Muscle layer of duodenum (tissue), 2 donors: Measurements from ENCODE around the gene HHAT.

ENCODE experiments used
- H3K27ac ChIP-seq: one replicate; pipeline ENCODE4 v1.7.0; 2013; ENCODE audit warnings: mild to moderate bottlenecking, low read length
- H3K27me3 ChIP-seq: one replicate; pipeline ENCODE4 v1.7.0; 2013; ENCODE audit warnings: low read depth, mild to moderate bottlenecking, control low read depth, low read length
- H3K36me3 ChIP-seq, 2 donors: one replicate each; pipeline ENCODE4 v1.7.0; 2013; ENCODE audit warnings: low read length in 2 of 2, control low read depth in 1 of 2, mild to moderate bottlenecking in 1 of 2; ENCODE audit not compliant: insufficient read depth in 2 of 2, control insufficient read depth in 1 of 2
- H3K4me1 ChIP-seq, 2 donors: one replicate each; pipeline ENCODE4 v1.7.0; 2013; ENCODE audit warnings: low read length in 2 of 2, mild to moderate bottlenecking in 2 of 2, control low read depth in 1 of 2, moderate library complexity in 1 of 2; ENCODE audit not compliant: insufficient read depth in 2 of 2, control insufficient read depth in 1 of 2
- H3K4me3 ChIP-seq, 2 donors: one replicate each; pipeline ENCODE4 v1.7.0; 2013; ENCODE audit warnings: low read length in 2 of 2, low read depth in 1 of 2, mild to moderate bottlenecking in 1 of 2
- H3K9me3 ChIP-seq, 2 donors: one replicate each; pipeline ENCODE4 v1.7.0; 2013; ENCODE audit warnings: low read length in 2 of 2, control low read depth in 1 of 2, mild to moderate bottlenecking in 1 of 2; ENCODE audit not compliant: control insufficient read depth in 1 of 2
- donor health status: healthy.

The HHAT gene

DNA sequence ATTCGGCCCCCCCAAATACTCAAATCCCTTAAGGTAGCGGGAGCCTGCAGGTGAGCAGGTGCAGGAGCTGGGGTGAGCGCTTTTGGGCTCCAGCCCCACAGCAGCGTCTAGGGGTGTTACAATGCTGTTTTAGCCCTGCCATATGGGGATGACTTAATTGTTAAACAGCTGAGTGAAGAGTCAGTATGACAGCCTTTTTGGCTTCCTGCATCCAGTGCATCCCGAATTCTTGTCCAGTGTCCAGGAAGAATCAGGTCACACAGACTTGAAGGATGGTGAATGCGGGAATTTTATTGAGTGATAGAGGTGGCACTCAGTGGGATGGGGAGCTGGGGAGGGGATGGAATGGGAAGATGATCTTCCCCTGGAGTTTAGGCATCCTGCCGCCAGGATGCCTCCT lies 30.4 kb upstream of the HHAT start:
- peaks cover 15 to 40% of the 10 kb centered on the region in 2 donors for H3K4me1 ChIP-seq
- no peaks in the 10 kb centered on the region for H3K9me3 ChIP-seq
- peaks cover under 1% of the 10 kb centered on the region for H3K27me3 ChIP-seq
- H3K27ac ChIP-seq, result no peak overlapping the region
- H3K36me3 ChIP-seq, result no peaks in the 10 kb centered on the region
- H3K4me3 ChIP-seq, result no peak overlapping the region

DNA sequence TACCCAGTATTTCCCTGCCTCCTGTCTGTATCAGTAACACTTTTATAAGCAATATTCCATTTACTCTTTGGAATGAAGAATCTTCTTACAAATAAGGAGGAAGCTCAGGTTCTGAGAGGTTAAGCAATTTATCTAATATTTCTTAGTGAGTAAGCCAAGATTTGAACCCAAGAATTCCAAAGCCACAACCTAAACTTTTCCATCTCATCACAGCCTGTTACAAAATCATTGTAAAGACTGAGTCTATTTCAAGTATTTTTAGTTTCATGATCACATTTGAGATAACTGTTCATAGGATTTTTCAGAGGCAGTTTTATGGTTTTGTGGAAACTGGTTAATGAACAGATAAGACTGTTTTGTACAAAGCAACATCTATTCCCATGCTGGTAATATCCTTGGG lies 29.8 kb upstream of the HHAT start:
- Histone ChIP-seq H3K4me3 (no peak overlapping the region), H3K27me3 (no peaks in the 10 kb centered on the region), H3K27ac (no peak overlapping the region), H3K36me3 (no peaks in the 10 kb centered on the region), H3K4me1 (peaks cover 15 to 34% of the 10 kb centered on the region in 2 donors), H3K9me3 (no peaks in the 10 kb centered on the region)

DNA sequence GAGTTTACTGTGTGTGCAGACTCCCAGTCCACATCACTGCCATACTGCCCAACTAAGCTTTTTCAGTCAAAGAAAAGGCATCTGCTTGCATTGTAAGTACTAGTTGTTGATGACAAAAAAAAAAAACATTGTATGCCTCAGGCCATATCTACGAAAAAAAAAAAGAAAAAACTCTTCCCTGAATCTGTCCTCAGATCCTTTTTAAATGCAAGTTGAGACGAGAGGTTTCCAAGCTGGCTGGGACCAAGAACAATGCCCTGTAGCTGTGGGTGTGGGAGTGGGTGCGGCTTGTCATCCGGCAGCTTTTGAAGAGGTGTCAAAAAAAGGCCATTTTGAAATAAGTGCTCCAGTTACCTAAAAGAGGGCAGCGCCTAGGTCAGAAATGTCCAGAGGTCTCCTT lies 29.2 kb upstream of the HHAT start:
- peaks cover 11 to 28% of the 10 kb centered on the region in 2 donors for H3K4me1 ChIP-seq
- H3K9me3 ChIP-seq, result no peaks in the 10 kb centered on the region
- no peak overlapping the region for H3K4me3 ChIP-seq
- no peak overlapping the region for H3K27ac ChIP-seq
- H3K27me3 ChIP-seq, result no peaks in the 10 kb centered on the region
- H3K36me3 ChIP-seq, result no peaks in the 10 kb centered on the region

DNA sequence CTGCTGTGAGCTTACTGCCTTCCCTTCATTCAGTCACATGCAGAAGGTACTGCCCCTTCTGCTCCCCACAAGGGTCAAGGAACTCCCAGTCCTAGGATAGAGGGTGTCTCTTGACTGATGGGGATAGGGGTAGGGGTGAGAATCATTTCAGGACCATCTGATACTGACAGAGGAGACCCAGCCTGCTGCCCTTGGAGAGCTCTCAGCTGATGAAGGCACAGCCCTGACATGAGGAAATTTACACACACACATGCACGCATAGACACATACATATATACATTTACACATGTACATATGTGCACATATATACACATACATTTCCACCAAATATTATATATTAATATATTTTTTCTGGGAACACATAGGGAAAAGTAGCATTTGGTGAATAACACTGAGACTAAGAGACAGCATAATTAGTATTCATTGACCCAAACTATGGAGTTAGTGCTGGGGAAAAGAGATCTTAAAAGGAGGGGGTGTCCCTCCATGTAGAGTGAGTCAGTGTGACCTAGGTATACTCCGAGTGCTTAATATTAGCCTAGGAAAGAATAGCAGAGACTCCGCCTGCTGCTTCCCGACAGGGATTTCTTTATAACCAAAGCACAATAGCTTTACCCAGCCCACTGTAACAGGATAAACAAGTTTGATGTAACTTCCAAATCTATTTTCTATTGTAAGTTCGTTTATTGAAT lies 27.6 kb upstream of the HHAT start:
- Histone ChIP-seq H3K27me3 (no peaks in the 10 kb centered on the region), H3K27ac (no peak overlapping the region), H3K4me3 (no peak overlapping the region), H3K9me3 (no peaks in the 10 kb centered on the region), H3K36me3 (no peaks in the 10 kb centered on the region), H3K4me1 (peaks cover 5 to 13% of the 10 kb centered on the region in 2 donors)

DNA sequence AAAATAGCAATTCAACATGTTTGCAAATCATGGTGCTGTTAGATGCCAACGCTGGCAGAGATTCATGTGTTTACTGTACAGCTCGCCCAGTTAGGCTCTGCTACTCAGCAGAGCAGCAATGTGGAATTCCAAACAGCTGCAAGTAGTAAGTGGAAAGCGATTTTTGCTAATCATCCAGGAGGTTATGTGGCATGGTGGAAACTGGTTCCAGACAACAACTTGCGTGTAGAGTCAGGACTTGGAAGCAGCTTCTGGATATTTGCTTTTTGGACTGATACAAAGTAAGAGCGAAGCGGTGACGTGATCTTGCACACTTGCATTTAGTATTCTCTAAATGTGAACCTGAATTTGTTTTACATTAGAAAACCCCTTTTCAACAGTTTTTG lies 27.1 kb upstream of the HHAT start:
- no peak overlapping the region for H3K27ac ChIP-seq
- no peak overlapping the region for H3K4me3 ChIP-seq
- H3K9me3 ChIP-seq, result no peaks in the 10 kb centered on the region

DNA sequence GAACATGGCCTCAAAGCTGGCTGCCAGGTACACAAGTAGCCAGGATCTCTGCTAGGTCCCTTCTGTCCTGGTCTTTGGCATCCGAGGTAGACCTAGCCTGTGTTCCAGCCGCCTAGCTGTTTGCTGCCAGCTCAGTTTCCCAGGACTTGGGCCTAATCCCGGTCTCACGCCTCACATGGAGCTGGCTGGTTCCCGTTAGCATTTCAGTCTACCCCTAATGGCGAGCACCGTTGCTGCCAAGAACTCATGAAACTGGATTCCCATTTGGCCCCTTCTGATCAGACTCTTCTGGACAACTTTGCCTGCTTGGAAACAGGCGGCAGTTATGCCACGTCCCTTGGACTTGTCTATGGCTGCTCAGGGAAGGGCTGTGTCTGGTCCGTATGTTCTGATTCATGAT lies 26.2 kb upstream of the HHAT start:
- Histone ChIP-seq H3K4me3 (no peak overlapping the region), H3K27ac (no peak overlapping the region), H3K27me3 (no peaks in the 10 kb centered on the region), H3K4me1 (peaks cover 5 to 11% of the 10 kb centered on the region in 2 donors), H3K36me3 (no peaks in the 10 kb centered on the region), H3K9me3 (no peaks in the 10 kb centered on the region)

More for the DNA sequence above, 27.1 kb upstream of the HHAT start:
- Histone ChIP-seq H3K27me3 (no peaks in the 10 kb centered on the region), H3K4me1 (peaks cover 5 to 11% of the 10 kb centered on the region in 2 donors), H3K36me3 (no peaks in the 10 kb centered on the region)

DNA sequence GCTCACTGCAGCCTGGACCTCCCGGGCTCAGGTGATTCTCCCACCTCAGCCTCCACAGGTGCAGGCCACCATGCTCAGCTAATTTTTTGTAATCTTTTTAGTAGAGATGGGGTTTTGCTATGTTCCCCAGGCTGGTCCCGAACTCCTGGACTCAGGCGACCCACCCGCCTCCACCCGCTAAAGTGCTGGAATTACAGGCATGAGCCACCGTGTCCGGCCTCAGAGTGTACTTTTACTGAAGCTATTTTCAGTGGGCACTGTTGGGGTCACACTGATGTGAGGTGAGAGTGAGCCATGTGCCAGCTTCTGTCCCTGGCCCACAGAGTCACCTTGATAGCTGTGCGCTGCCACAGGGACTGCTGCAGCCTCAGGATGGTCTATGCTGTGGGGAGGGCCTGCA lies 25.3 kb upstream of the HHAT start:
- H3K4me3 ChIP-seq, result no peak overlapping the region
- H3K27me3 ChIP-seq, result no peaks in the 10 kb centered on the region
- peaks cover 5 to 11% of the 10 kb centered on the region in 2 donors for H3K4me1 ChIP-seq
- H3K36me3 ChIP-seq, result no peaks in the 10 kb centered on the region
- H3K27ac ChIP-seq, result no peak overlapping the region
- no peaks in the 10 kb centered on the region for H3K9me3 ChIP-seq

DNA sequence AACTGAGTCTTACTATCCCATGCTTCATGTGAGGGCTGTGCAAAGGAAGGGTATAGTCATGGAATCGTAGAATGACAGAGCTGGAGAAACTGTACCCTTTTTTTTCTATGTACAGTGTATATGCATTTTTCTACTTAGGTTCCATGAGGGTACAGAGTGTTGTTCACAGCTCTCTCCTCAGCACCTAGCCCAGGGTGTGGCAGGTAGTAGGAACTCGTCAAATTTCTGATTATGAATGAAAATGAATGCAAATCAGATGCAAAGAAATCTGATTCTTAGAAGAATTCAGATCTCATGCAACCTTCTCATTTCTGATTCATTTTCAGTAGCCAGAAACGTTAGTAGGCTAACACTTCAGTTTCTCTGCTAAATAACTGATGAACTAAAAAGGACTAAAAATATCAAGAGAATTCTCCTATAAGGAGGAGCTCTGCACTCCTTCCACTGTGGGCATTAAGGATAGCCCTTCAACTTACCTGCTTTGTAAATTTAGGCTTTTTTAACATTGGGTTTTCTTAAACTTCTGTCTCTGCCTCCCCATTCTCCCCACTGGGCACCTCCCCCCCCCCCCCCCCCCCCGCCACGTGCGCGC lies 18.0 kb upstream of the HHAT start:
- Histone ChIP-seq H3K4me1 (peaks cover 0 to 6% of the 10 kb centered on the region in 2 donors), H3K4me3 (peak overlapping the region in 1 of 2 donors; percentile 56), H3K27me3 (no peaks in the 10 kb centered on the region), H3K36me3 (no peaks in the 10 kb centered on the region), H3K27ac (no peak overlapping the region), H3K9me3 (no peaks in the 10 kb centered on the region)

DNA sequence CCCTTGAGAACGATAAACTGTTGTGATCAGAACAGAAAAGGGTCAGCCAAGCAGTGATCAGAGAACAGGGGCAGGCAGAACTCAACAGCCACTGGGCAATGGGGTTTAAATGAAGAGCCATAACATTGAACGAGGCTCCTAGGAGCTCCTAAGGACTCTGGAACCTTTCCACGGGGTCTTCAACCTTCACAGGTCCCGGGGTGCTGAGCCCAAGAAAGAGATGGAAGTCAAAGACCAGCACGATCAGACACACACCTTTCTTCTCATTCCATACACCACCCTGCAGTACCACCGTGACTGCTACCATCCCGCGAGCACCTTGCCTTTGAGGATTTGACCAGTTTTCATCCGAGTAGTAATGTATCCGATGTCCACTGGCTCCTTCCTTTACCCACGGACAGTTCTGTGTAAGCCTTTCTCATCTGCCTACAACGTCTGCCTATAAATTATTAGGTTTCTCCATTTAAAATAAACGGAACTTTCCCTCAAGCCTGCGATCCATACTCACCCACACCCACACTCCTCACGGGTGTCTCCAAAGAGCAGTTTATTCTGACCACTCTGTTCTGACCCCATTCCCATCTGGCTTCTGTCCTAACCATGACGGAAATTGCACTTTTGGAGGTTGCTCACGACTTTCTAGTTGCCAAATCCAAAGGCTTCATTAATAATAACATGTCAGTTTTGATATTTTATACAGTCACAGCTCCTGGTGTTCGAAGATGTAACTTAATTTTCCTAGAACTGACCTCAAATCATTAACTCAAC lies 16.8 kb upstream of the HHAT start:
- peaks cover 0 to 6% of the 10 kb centered on the region in 2 donors for H3K4me1 ChIP-seq
- H3K9me3 ChIP-seq, result no peaks in the 10 kb centered on the region
- H3K4me3 ChIP-seq, result peak overlapping the region; percentile 56 to 61
- no peaks in the 10 kb centered on the region for H3K36me3 ChIP-seq
- H3K27me3 ChIP-seq, result no peaks in the 10 kb centered on the region
- H3K27ac ChIP-seq, result peak overlapping the region; percentile 74

DNA sequence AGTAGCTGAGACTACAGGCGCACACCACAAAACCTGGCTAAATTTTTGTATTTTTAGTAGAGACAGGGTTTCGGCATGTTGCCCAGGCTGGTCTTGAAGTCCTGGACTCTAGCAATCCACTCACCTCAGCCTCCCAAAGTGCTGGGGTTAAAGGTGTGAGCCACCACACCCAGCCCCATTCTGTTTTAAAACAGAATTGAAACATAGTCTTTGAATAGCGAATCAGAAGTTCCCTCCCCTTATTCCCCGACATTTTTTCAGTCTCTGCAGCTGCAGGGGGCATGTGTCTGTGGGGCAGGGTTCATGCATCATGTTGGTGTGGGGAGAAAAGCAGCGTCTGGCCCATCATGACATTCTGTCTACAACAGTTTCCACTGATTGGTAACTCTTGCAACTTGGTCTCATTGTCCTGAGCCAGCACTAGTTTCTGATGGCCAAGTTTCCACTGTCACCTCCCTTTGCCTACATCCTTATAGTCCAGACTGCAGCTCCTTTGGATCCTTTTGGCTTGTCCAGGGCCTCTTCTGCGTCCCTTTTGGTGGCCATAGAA lies 15.6 kb upstream of the HHAT start:
- Histone ChIP-seq H3K27me3 (no peaks in the 10 kb centered on the region), H3K36me3 (no peaks in the 10 kb centered on the region), H3K9me3 (no peaks in the 10 kb centered on the region), H3K4me3 (no peak overlapping the region), H3K4me1 (peaks cover 0 to 6% of the 10 kb centered on the region in 2 donors), H3K27ac (no peak overlapping the region)

DNA sequence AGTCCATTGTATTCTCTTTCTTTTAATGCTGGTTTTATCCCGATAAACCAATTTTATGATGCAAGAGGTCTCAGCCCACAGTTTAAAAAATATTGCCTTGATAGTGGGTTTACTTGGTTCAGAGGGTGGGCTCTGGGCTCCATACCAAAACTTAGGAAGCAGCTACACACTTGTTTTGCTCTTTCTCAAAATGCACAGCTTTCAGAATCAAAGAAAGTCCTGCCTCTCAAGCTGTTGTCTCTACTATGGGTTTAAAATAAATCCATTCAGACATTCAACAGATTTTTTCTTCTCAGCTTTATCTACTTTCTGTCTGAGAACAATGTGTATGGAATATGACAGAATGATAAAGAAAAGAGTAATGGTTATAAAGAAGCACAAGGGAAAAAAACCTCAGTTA lies 14.8 kb upstream of the HHAT start:
- H3K4me1 ChIP-seq, result peaks cover 0 to 6% of the 10 kb centered on the region in 2 donors
- no peak overlapping the region for H3K27ac ChIP-seq
- H3K4me3 ChIP-seq, result no peak overlapping the region
- no peaks in the 10 kb centered on the region for H3K9me3 ChIP-seq
- no peaks in the 10 kb centered on the region for H3K27me3 ChIP-seq
- H3K36me3 ChIP-seq, result no peaks in the 10 kb centered on the region
